Measurements from ENCODE around the gene OR4E1.
"Not testable (repeated sequence)": the region's sequence is repeated elsewhere in the genome, so short reads cannot be mapped to it uniquely, and the experiment has no call there.

The OR4E1 gene

GRCh38 chr14:21652209-21652808 is 21.3 kb downstream of the OR4E1 start:
- DNase-seq (ENCODE audit: low spot score) = no peak

DNA sequence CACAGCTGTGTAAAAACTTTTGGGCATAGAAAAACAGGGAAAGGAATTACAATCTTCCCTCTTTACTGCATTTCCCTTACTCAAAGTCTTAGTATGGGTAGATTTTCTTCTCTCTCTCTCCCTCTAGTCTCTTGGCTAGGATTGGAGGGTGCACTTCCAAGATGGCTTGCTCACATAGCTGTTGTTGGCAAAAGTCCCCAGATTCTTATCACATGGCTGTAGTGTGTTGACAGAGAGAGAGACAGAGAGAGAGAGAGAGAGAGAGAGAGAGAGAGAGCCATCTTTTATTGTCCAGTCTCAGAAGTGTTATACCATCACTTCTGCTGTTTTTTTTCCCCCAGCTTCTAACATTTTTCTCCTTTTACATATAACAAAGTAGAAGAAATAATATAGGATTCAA is 26.2 kb downstream of the OR4E1 start:
- DNase-seq (ENCODE audit: low spot score) = no peak

GRCh38 chr14:21643407-21643806 is 30.2 kb downstream of the OR4E1 start:
- DNase-seq (ENCODE audit: low spot score) = no peak

DNA sequence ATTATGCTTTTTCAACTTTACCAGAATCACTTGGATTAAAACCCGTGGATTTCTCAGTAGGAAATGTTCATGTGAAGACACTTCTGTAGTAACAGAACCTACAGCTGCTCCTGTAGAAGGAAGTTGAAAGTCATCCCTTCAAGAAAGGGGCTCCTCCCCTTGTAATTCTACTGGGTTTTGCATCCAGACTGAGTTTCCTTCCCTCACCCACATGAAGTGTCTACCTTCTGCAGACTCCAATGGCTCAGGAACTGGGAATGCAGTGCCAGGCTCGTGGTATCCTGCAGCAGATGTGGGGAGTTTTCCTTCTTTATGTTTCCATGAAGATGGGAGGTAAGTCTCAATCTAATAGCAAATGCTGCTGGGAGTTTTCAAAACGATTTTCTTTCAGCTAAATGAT is 30.9 kb downstream of the OR4E1 start:
- DNase-seq (ENCODE audit: low spot score) = no peak

DNA sequence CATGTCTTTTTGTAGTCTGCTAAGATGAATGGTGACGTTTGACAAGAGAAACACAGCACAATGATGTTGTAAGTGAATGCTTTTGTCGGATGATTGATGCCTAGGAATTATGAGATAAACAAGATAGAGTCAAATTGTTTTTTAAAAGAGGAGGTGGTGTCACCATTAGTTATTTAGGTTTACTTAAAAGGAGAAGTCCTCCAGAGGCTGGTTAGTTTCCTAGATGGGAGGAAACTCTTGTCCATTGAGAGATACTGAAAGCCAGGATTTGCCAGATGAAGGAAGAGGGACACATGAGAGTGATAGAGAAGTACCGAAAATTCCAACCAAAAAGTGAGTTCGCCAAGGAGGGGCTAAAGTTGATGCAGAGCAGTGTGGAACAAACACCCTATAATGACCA is 38.8 kb downstream of the OR4E1 start, which contains the start of gene OR10G2:
OR10G2 (minus strand) TSS at position 101 of the 400 bp plus-strand sequence; CDS start at position 3, 98 bp downstream.
- DNase-seq (ENCODE audit: low spot score) = no peak

GRCh38 chr14:21631084-21631483 is 42.5 kb downstream of the OR4E1 start:
- no peak for DNase-seq (ENCODE audit: low spot score)

GRCh38 chr14:21630503-21630902 is 43.1 kb downstream of the OR4E1 start:
- not testable (repeated sequence) for DNase-seq (ENCODE audit: low spot score)

DNA sequence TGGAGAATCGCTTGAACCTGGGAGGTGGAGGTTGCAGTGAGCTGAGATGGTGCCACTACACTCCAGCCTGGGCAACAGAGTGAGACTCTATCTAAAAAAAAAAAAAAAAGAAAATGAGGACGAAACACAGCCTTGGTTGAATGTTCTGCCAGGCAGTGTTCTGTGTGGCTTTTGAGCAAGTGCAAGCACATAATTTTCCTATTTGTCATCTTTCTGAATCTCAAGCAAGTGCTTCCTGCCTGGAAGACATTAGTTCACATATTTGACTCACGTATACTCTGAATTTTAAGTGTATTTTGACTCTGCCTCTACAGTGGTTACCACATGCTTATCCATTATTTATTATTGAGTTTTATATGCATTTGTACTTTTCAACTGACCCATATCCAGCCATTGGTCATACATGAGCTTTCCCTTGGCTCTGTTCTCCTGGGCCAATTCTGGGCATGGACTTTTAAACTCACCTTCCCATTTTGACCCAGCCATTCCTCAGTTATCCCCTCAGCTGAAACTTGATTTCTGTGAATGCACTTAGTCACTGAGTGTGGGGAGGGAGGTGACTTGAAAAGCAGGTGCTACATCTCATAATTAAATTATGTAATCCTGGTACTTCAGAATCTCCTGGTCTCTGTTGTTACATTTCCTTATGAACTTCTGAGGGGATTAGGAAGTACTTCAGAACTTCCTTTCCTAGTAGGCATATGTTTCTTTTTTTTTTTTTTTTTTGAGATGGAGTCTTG is 47.0 kb downstream of the OR4E1 start:
- DNase-seq (ENCODE audit: low spot score) = no peak

Measured in hematopoietic multipotent progenitor cell treated with erythropoietin and hydrocortisone succinate and interleukin-3 and kit ligand, for 15 days (in vitro differentiated cells).